Measurements from ENCODE around the gene CAMKK2.
A peak's percentile ranks its signal among the peaks of the same experiment; 100 is the strongest.
"Not testable (repeated sequence)": the region's sequence is repeated elsewhere in the genome, so short reads cannot be mapped to it uniquely, and the experiment has no call there.

CAMKK2 gene

DNA sequence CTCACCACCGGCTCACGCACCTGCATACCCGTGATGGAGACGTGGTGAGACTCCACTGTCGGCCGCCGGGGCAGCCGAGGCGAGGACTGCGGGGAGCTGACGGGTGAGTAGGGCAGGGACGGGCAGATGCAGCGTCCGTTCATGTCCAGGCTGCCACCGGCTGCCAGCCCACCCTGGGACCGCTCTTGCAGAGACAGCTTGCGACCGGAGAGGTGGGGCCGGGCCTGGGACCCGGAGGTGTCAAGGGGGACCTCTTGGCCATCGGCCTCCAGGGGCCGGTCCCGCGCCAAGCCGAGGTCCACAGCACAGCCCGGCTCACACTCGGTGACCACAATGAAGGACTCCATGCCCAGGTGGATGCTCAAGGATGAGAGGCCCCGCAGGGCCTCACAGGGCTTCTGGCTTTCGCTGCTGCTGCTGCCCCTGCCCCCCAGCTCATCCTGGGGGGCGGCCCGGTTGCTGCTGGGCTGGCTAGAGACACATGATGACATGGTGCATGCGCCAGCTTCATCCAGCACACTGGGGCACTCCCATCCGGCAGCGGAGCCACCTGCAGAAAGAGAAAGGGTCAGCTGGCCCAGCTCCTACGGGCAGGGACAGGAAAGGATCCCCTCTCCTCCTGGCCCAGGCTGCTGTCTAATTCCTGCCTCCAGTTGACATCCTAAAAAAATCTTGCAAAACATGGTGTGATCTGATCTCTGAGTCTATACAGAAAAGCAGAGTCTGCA, 22.3 kb downstream of the CAMKK2 start:
- Mint-ChIP-seq H3K36me3 (peaks cover 49% of the 10 kb centered on the region), H3K4me3 (no peak overlapping the region), H3K9me3 (no peaks in the 10 kb centered on the region), H3K4me1 (peaks cover 13% of the 10 kb centered on the region), H3K27ac (no peak overlapping the region)
- DNase-seq (ENCODE audit: low spot score in 2 of 2) (no peak), ATAC-seq (no peak)

- H3K27ac Mint-ChIP-seq, result peak overlapping the region; percentile 2
- DNase-seq (ENCODE audit: low spot score in 2 of 2) (no peak), ATAC-seq (no peak)
- no peak overlapping the region for H3K4me3 Mint-ChIP-seq
- peaks cover 57% of the 10 kb centered on the region for H3K36me3 Mint-ChIP-seq
- no peaks in the 10 kb centered on the region for H3K9me3 Mint-ChIP-seq
- peaks cover 13% of the 10 kb centered on the region for H3K4me1 Mint-ChIP-seq
Measured at GRCh38 chr12:121273364-121273896, 23.1 kb downstream of the CAMKK2 start.

DNA sequence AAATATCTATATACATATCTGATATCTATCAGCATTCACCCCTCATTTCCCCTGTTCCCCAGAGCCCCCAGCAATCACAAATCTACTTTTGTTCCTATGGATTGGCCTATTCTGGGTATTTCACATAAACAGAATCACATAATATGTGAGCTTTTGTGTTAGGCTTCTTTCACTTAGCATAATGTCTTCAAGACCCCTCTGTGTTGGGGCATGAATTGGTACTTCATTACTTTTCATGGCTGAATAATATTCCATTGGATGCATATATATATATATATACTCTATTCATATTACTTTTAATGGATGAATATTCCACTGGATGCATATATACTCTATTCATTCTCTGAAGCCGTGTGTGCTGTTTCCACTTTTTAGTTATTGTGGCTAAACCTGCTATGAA, 28.7 kb downstream of the CAMKK2 start:
- Mint-ChIP-seq H3K36me3 (peaks cover 73% of the 10 kb centered on the region), H3K9me3 (no peaks in the 10 kb centered on the region), H3K4me3 (no peak overlapping the region), H3K4me1 (peaks cover 2% of the 10 kb centered on the region), H3K27ac (no peak overlapping the region)
- DNase-seq (ENCODE audit: low spot score in 2 of 2), result no peak
- ATAC-seq, result no peak

DNA sequence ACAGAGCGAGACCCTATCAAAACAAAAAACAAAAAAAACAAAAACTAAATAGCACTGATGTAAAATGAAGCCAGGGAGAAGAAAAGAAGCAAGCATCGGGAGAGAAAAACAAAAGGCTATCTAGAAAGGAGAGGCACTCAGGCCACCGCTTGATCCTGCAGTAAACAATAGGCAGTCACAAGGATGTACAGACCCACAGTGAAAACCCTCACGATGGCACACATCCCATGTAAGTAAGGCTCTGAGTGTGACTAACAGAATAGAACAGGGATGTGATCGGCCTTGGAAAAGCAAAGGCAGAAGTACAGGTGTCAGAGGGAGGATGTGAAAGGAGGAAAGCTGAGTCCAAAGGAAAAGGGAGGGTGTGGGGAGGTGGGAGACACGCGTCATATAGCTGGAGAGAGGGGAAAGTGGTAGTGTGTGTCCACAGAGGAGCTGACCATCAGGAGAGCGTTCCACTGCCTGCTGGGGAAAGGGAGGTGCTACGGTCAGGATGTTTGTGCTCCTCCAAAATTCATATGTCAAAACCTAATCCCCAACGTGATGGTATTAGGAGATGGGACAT, 31.5 kb downstream of the CAMKK2 start:
- Mint-ChIP-seq H3K9me3 (no peaks in the 10 kb centered on the region), H3K4me3 (no peak overlapping the region), H3K4me1 (no peaks in the 10 kb centered on the region), H3K27ac (peak overlapping the region; percentile 46), H3K36me3 (peaks cover 89% of the 10 kb centered on the region)
- no peak for ATAC-seq
- no peak for DNase-seq (ENCODE audit: low spot score in 2 of 2)

DNA sequence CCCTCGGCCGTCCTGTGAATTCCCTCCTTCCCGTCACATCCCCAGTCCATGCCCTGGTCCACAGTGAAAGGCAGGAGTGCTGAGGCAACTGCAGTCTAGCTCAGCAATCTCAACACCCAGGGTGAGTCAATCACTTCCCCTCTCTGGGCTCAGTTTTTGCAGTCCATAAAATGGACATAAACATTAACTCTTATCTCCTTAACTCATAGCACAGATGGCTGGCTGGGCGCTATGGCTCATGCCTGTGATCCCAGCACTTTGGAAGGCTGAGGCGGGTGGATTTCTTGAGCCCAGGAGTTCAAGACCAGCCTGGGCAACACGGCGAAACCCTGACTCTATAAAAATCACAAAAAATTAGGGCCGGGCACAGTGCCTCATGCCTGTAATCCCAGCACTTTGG, 32.4 kb downstream of the CAMKK2 start:
- H3K9me3 Mint-ChIP-seq, result no peaks in the 10 kb centered on the region
- no peak overlapping the region for H3K27ac Mint-ChIP-seq
- peaks cover 92% of the 10 kb centered on the region for H3K36me3 Mint-ChIP-seq
- no peak for DNase-seq (ENCODE audit: low spot score in 2 of 2)
- no peak for ATAC-seq
- H3K4me1 Mint-ChIP-seq, result no peaks in the 10 kb centered on the region
- H3K4me3 Mint-ChIP-seq, result no peak overlapping the region

DNA sequence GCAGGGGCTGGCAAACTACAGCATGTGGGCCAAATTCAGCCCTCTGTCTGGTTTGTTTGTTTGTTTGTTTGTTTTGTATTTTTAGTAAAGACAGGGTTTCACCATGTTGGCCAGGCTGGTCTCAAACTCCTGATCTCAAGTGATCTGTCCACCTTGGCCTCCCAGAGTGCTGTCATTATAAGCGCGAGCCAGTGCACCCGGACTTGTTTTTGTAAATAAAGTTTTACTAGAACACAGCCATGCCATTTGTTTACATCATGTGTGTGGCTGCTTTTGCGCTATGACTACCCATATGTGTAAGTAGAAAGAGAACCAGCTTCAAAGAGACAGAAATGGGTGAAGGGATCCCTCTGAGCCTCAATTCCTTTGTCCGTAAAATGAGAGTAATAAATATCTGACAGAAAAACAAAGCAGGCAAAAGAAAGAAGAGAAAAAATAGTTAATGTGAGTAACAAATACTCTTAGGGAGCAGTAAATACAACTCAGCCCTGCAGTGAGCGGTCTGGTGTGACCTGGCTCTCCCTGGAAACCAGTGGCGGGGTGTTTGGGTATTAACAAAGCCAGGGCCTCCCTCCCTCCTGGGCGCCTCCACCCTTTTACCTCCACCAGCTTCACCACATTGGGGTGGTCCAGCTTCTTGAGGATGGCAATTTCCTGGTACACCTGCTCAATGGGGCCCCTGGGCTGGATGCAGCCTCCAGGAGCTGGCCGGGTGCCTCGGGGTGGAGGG, 33.1 kb downstream of the CAMKK2 start:
- H3K27ac Mint-ChIP-seq, result peak overlapping the region; percentile 48
- H3K9me3 Mint-ChIP-seq, result no peaks in the 10 kb centered on the region
- no peak for ATAC-seq
- peaks cover 92% of the 10 kb centered on the region for H3K36me3 Mint-ChIP-seq
- no peak overlapping the region for H3K4me3 Mint-ChIP-seq
- DNase-seq (ENCODE audit: low spot score in 2 of 2), result no peak
- H3K4me1 Mint-ChIP-seq, result no peaks in the 10 kb centered on the region

- ATAC-seq (no peak), DNase-seq (ENCODE audit: low spot score in 2 of 2) (no peak)
- Mint-ChIP-seq H3K4me3 (no peak overlapping the region), H3K9me3 (no peaks in the 10 kb centered on the region), H3K27ac (peak overlapping the region; percentile 78), H3K36me3 (peaks cover 94% of the 10 kb centered on the region), H3K4me1 (no peaks in the 10 kb centered on the region)
Measured at GRCh38 chr12:121261398-121261797, 35.1 kb downstream of the CAMKK2 start.

GRCh38 chr12:121260091-121260490, 36.4 kb downstream of the CAMKK2 start:
- H3K36me3 Mint-ChIP-seq, result peaks cover 96% of the 10 kb centered on the region
- DNase-seq (ENCODE audit: low spot score in 2 of 2), result no peak

GRCh38 chr12:121259074-121259473, 37.4 kb downstream of the CAMKK2 start:
- no peak for ATAC-seq
- Mint-ChIP-seq H3K4me3 (no peak overlapping the region), H3K9me3 (no peaks in the 10 kb centered on the region), H3K4me1 (peaks cover 4% of the 10 kb centered on the region), H3K36me3 (peaks cover 96% of the 10 kb centered on the region), H3K27ac (no peak overlapping the region)
- no peak for DNase-seq (ENCODE audit: low spot score in 2 of 2)

More at GRCh38 chr12:121260091-121260490, 36.4 kb downstream of the CAMKK2 start:
- no peaks in the 10 kb centered on the region for H3K9me3 Mint-ChIP-seq
- peak overlapping the region; percentile 88 for H3K27ac Mint-ChIP-seq
- H3K4me1 Mint-ChIP-seq, result no peaks in the 10 kb centered on the region
- H3K4me3 Mint-ChIP-seq, result no peak overlapping the region
- ATAC-seq, result no peak

DNA sequence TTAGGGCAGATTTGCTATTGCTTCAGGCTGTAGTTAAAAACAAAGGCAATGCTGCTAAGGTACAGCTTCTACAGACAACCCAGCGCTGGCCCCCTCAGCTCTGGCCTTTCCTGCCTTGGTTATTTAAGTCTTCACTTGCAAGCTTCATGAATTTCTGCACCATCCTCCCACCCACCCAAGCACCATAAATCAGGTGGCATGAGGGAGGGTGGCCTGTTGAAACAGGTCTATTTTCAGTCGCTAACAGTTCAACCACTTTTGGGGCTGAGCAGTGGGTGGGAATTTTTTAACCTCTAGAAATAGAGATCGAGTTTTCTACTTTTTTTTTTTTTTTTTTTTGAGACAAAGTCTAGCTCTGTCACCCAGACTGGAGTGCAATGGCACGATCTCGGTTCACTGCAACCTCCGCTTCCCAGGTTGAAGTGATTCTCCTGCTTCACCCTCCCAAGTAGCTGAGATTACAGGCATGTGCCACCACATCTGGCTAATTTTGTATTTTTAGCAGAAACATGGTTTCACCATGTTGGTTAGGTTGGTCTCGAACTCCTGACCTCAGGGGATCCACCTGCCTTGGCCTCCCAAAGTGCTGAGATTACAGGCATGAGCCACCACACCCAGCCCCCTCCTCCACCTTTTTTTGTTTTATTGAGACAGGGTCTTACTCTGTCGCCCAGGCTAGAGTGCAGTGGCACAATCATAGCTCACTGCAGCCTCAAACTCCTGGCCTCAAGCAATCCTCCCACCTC, 38.6 kb downstream of the CAMKK2 start:
- H3K9me3 Mint-ChIP-seq; H3K4me3 Mint-ChIP-seq; DNase-seq (ENCODE audit: low spot score in 2 of 2); H3K27ac Mint-ChIP-seq; ATAC-seq: not testable (repeated sequence)
- Mint-ChIP-seq H3K36me3 (peaks cover 98% of the 10 kb centered on the region), H3K4me1 (peaks cover 10% of the 10 kb centered on the region)

DNA sequence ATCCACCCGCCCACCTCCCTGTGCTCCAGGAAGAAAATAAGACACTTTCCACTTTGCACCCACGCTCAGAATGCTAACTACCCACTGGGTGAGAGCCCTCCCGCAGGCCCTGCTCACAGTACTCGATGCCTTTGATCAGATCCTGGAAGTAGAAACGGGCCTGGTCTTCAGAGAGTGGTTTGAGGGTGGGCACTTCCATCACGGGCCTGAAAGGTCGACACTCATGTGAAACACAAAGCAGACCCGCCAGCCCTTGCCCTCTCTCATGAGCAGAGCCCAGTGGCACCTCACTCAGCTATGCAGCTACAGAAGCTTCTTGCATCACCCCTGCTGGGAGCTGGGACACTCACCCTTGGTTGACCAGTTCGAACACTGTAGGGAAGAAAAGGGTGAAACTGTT, 41.1 kb downstream of the CAMKK2 start:
- no peak overlapping the region for H3K27ac Mint-ChIP-seq
- H3K9me3 Mint-ChIP-seq, result no peaks in the 10 kb centered on the region
- peak; percentile 24 for ATAC-seq
- peaks cover 10% of the 10 kb centered on the region for H3K4me1 Mint-ChIP-seq
- no peak overlapping the region for H3K4me3 Mint-ChIP-seq
- H3K36me3 Mint-ChIP-seq, result peaks cover 87% of the 10 kb centered on the region
- DNase-seq (ENCODE audit: low spot score in 2 of 2), result no peak

DNA sequence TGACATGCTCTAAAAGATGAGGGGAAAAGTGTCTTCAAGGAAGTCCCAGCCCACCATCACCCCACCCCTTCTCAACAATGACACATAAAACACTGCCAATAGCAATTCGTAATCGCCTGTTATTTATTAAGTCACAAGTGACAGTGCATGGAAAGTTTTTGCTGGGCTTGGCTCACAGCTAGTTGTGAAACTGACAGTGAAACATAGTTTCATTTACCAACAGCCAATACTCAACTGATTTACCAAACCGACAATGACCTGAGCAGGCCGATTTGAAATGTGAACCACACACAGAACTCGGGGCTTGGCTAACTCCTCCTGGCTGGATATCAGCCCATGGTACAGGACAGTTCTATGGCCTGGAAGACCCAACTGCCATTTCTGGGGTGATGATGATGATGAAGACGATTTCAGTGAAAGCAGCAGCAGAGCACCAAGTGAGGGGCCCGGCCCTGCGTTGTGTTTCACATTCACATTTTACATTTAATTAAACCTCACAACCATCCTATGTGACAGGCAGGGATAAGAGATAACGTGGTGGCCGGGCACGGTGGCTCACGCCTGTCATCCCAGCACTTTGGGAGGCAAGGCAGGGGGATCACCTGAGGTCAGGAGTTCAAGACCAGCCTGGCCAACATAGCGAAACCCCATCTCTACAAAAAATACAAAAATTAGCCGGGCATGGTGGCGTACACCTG, 42.7 kb downstream of the CAMKK2 start:
- Mint-ChIP-seq H3K36me3 (peaks cover 85% of the 10 kb centered on the region), H3K27ac (peak overlapping the region; percentile 54), H3K9me3 (no peaks in the 10 kb centered on the region), H3K4me1 (peaks cover 10% of the 10 kb centered on the region), H3K4me3 (no peak overlapping the region)
- no peak for DNase-seq (ENCODE audit: low spot score in 2 of 2)
- ATAC-seq, result no peak

GRCh38 chr12:121252712-121253345, 43.7 kb downstream of the CAMKK2 start:
- DNase-seq (ENCODE audit: low spot score in 2 of 2) (no peak), ATAC-seq (peak; percentile 39)
- no peak overlapping the region for H3K4me3 Mint-ChIP-seq
- H3K4me1 Mint-ChIP-seq, result peaks cover 10% of the 10 kb centered on the region
- H3K27ac Mint-ChIP-seq, result peak overlapping the region; percentile 58
- no peaks in the 10 kb centered on the region for H3K9me3 Mint-ChIP-seq
- H3K36me3 Mint-ChIP-seq, result peaks cover 85% of the 10 kb centered on the region

- Mint-ChIP-seq H3K9me3 (no peaks in the 10 kb centered on the region), H3K4me3 (no peak overlapping the region), H3K36me3 (peaks cover 76% of the 10 kb centered on the region), H3K4me1 (peaks cover 16% of the 10 kb centered on the region), H3K27ac (no peak overlapping the region)
- ATAC-seq (no peak), DNase-seq (ENCODE audit: low spot score in 2 of 2) (no peak)
Measured at GRCh38 chr12:121251838-121252237, 44.7 kb downstream of the CAMKK2 start.
